Aorta (tissue), 5 donors: Measurements from ENCODE around the gene ALDOA. TPM values are rescaled to one million over a fixed set of nuclear protein-coding genes. Genes with fewer than 3 reads are reported as not detected.
"Not testable (repeated sequence)": the region's sequence is repeated elsewhere in the genome, so short reads cannot be mapped to it uniquely, and the experiment has no call there.

ENCODE experiments used
- ATAC-seq: fragments of 200-7000 bp; cut with Tn5 transposase; one replicate; pipeline ENCODE4 v1.9.1; 2022; ENCODE audit warnings: moderate library complexity; ENCODE audit not compliant: low FRiP score
- DNase-seq, 2 donors: peaks; one replicate each; pipeline ENCODE4 v3.0.0-alpha.2; 2020
- H3K27ac ChIP-seq, 2 donors: one replicate each; pipeline ENCODE4 v1.5.1; 2013; ENCODE audit warnings: low read length in 2 of 2, mild to moderate bottlenecking in 2 of 2, moderate library complexity in 2 of 2, control low read depth in 1 of 2, inconsistent platforms in 1 of 2, low read depth in 1 of 2
- H3K27me3 ChIP-seq, 2 donors: one replicate each; pipeline ENCODE4 v1.6.1; 2013; ENCODE audit warnings: control low read depth in 1 of 2, low read length in 1 of 2, mild to moderate bottlenecking in 1 of 2, moderate library complexity in 1 of 2; ENCODE audit not compliant: insufficient read depth in 2 of 2, control insufficient read depth in 1 of 2
- H3K36me3 ChIP-seq, 2 donors: one replicate each; pipeline ENCODE4 v1.6.1; 2013; ENCODE audit warnings: control low read depth in 1 of 2, low read length in 1 of 2, mild to moderate bottlenecking in 1 of 2; ENCODE audit not compliant: insufficient read depth in 2 of 2, control insufficient read depth in 1 of 2
- H3K4me1 ChIP-seq, 2 donors: one replicate each; pipeline ENCODE4 v1.6.1; 2013; ENCODE audit warnings: low read length in 2 of 2, control low read depth in 1 of 2, mild to moderate bottlenecking in 1 of 2, moderate library complexity in 1 of 2; ENCODE audit not compliant: insufficient read depth in 2 of 2, control insufficient read depth in 1 of 2
- H3K4me3 ChIP-seq, 2 donors: one replicate each; pipeline ENCODE4 v1.5.1; 2013; ENCODE audit warnings: low read length in 2 of 2, control low read depth in 1 of 2, mild to moderate bottlenecking in 1 of 2
- H3K9me3 ChIP-seq: one replicate; pipeline ENCODE4 v1.6.1; 2013; ENCODE audit warnings: mild to moderate bottlenecking, low read length; ENCODE audit not compliant: control insufficient read depth
- WGBS, 2 donors: extraction: QIAGEN DNeasy Blood & Tissue Kit; methylation state at CpG; one replicate each; pipeline ENCODE4 v1.1.7; 2013; 5-methylcytosine and 5-hydroxymethylcytosine counted together
- intact Hi-C, 2 donors: fragments of 100-400 bp; cut with DNase I; formaldehyde crosslinking; loops; one replicate each; pipeline versions ENCODE4 v1.14.2 to v1.15.0; 2022
- polyA plus RNA-seq, 2 donors: library from polyadenylated mRNA; stranded (reverse); fragments of 200-250 nt; gene quantifications; one replicate each; pipeline ENCODE4 v1.2.3, GENCODE V29; 2013
- total RNA-seq, 2 donors: library from RNA; stranded (reverse); fragmentation: NEBNext Ultra II Directional; extraction: Animal tissue kit (Norgen Biotek cat#: 25700); gene quantifications; one replicate each; pipeline ENCODE4 v1.2.1, GENCODE V29; 2021
- donor health status: healthy with polysubstance abuse.
- donor health status: Bipolar disorder and iron deficiency.
- donor health status: DM: no; HTN: no; CAD: no.
- donor health status: DM: no; HTN: no; CAD: no.
- donor health status: DM: yes; HTN: yes; CAD: no.

Gene ALDOA
- total and polyA plus RNA-seq, 4 donors: 494 to 861 (median 706) TPM

- Histone ChIP-seq H3K4me1 (no peaks in the 10 kb centered on the region), H3K4me3 (no peak overlapping the region), H3K27ac (no peak overlapping the region), H3K36me3 (no peaks in the 10 kb centered on the region), H3K9me3 (no peaks in the 10 kb centered on the region), H3K27me3 (no peaks in the 10 kb centered on the region)
- DNase-seq (no peak), ATAC-seq (peak; percentile 53)
- intact Hi-C loops: no loop called here
- WGBS, 2 donors: 21 to 27% methylated on average over 12 of the region's 12 CpGs
Measured at GRCh38 chr16:30032083-30032819, 33.3 kb upstream of the ALDOA start.

- WGBS, 2 donors: 64 to 68% methylated on average over 7 of the region's 7 CpGs
- Histone ChIP-seq H3K27ac (no peak overlapping the region), H3K4me1 (no peaks in the 10 kb centered on the region), H3K36me3 (no peaks in the 10 kb centered on the region), H3K9me3 (no peaks in the 10 kb centered on the region), H3K4me3 (no peak overlapping the region), H3K27me3 (no peaks in the 10 kb centered on the region)
- DNase-seq: no peak
- ATAC-seq: no peak
- intact Hi-C loops: no loop called here
Measured at GRCh38 chr16:30033270-30033669, 32.3 kb upstream of the ALDOA start.

- Histone ChIP-seq H3K4me3 (no peak overlapping the region), H3K36me3 (no peaks in the 10 kb centered on the region), H3K9me3 (no peaks in the 10 kb centered on the region), H3K4me1 (no peaks in the 10 kb centered on the region), H3K27me3 (no peaks in the 10 kb centered on the region), H3K27ac (no peak overlapping the region)
- WGBS, 2 donors: 64 to 69% methylated on average over 5 of the region's 5 CpGs
- no peak for ATAC-seq
- no peak for DNase-seq
- intact Hi-C loops: no loop called here
Measured at GRCh38 chr16:30040221-30040620, 25.3 kb upstream of the ALDOA start.

GRCh38 chr16:30040690-30041089 lies 24.9 kb upstream of the ALDOA start:
- intact Hi-C loops, ATAC-seq, H3K36me3 ChIP-seq: not testable (repeated sequence)

GRCh38 chr16:30041841-30042240 lies 23.7 kb upstream of the ALDOA start:
- Histone ChIP-seq H3K9me3 (no peaks in the 10 kb centered on the region), H3K4me1 (no peaks in the 10 kb centered on the region), H3K27ac (no peak overlapping the region), H3K27me3 (no peaks in the 10 kb centered on the region), H3K4me3 (no peak overlapping the region), H3K36me3 (no peaks in the 10 kb centered on the region)
- ATAC-seq: no peak
- DNase-seq: no peak
- intact Hi-C loops: no loop called here
- 22 to 26% methylated on average over 5 of the region's 5 CpGs for WGBS, 2 donors

More at GRCh38 chr16:30040690-30041089, 24.9 kb upstream of the ALDOA start:
- H3K4me3 ChIP-seq, DNase-seq, H3K27ac ChIP-seq, H3K27me3 ChIP-seq, H3K9me3 ChIP-seq, H3K4me1 ChIP-seq: not testable (repeated sequence)
- WGBS, 2 donors: 79 to 82% methylated on average over 5 of the region's 5 CpGs

- DNase-seq (no peak), ATAC-seq (no peak)
- Histone ChIP-seq H3K27me3 (no peaks in the 10 kb centered on the region), H3K36me3 (no peaks in the 10 kb centered on the region), H3K9me3 (no peaks in the 10 kb centered on the region), H3K4me3 (no peak overlapping the region), H3K27ac (no peak overlapping the region), H3K4me1 (no peaks in the 10 kb centered on the region)
- intact Hi-C loops: no loop called here
- 77 to 79% methylated on average over 8 of the region's 8 CpGs for WGBS, 2 donors
Measured at GRCh38 chr16:30046178-30046577, 19.4 kb upstream of the ALDOA start.

GRCh38 chr16:30046588-30046987 lies 19.0 kb upstream of the ALDOA start:
- WGBS, 2 donors: 90% methylated on average over 1 of the region's 1 CpG
- intact Hi-C loops: no loop called here
- no peaks in the 10 kb centered on the region for H3K4me1 ChIP-seq
- no peak overlapping the region for H3K27ac ChIP-seq
- H3K9me3 ChIP-seq: no peaks in the 10 kb centered on the region
- H3K27me3 ChIP-seq: no peaks in the 10 kb centered on the region
- no peak for ATAC-seq
- H3K4me3 ChIP-seq: no peak overlapping the region
- no peaks in the 10 kb centered on the region for H3K36me3 ChIP-seq
- no peak for DNase-seq

GRCh38 chr16:30049871-30050270 lies 15.7 kb upstream of the ALDOA start:
- H3K27me3 ChIP-seq: no peaks in the 10 kb centered on the region
- no peak for DNase-seq
- no peak for ATAC-seq
- no peaks in the 10 kb centered on the region for H3K4me1 ChIP-seq
- H3K27ac ChIP-seq: no peak overlapping the region
- intact Hi-C loops: no loop called here
- no peaks in the 10 kb centered on the region for H3K9me3 ChIP-seq
- no peak overlapping the region for H3K4me3 ChIP-seq
- H3K36me3 ChIP-seq: no peaks in the 10 kb centered on the region
- 88 to 89% methylated on average over 8 of the region's 8 CpGs for WGBS, 2 donors

GRCh38 chr16:30051518-30051917 lies 14.0 kb upstream of the ALDOA start:
- H3K4me1 ChIP-seq: no peaks in the 10 kb centered on the region
- no peaks in the 10 kb centered on the region for H3K36me3 ChIP-seq
- ATAC-seq (no peak), DNase-seq (no peak)
- intact Hi-C loops: no loop called here
- H3K27me3 ChIP-seq: no peaks in the 10 kb centered on the region
- H3K4me3 ChIP-seq: no peak overlapping the region
- no peak overlapping the region for H3K27ac ChIP-seq
- WGBS, 2 donors: 74 to 82% methylated on average over 3 of the region's 3 CpGs
- no peaks in the 10 kb centered on the region for H3K9me3 ChIP-seq
